Measurements from ENCODE around the gene SGCG.

Gene SGCG

GRCh38 chr13:23344931-23345595 lies 164.3 kb downstream of the SGCG start:
- DNase-seq: no peak

GRCh38 chr13:23347601-23348000 lies 166.8 kb downstream of the SGCG start:
- no peak for DNase-seq

GRCh38 chr13:23348262-23349127 lies 167.7 kb downstream of the SGCG start:
- no peak for DNase-seq

- no peak for DNase-seq
Observed at GRCh38 chr13:23349161-23349897, 168.6 kb downstream of the SGCG start.

DNA sequence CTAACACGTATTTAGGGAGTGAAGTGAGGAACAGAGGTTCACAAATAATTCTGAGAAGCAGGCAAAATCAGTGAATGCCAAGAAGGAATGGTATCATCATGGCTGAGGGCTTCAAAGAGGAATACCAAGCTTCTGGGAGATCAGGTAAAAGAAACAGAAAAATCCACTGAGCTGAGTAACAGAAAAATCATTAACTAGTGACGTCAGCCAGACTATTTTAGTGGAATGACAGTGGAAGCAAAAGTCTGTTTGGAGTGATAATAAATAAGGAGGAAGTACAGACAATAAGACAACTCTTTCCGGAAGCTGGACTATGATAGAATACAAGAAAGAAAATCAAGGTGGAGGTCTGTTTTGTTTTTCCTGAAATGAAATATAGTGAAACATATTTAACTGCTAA lies 169.2 kb downstream of the SGCG start:
- DNase-seq: no peak

DNA sequence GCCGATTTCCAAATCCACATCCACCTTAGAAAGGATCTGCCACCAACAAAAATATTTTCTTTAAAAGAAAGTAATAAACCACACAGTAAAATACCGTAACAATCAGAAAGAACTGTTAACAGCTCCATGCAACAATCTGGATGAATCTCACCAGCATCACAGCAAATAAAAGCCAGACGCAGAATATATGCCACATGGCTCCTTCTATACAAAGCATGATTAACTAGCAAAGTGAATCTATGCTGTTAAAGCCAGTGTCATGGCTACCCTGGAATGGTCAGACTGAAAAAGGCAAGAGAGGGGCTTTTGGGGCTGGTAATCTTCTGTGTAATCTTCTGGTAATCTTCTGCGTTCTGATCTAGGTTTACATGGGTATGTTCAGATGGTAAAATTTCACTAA lies 171.4 kb downstream of the SGCG start:
- no peak for DNase-seq

- DNase-seq: no peak
Observed at GRCh38 chr13:23354520-23354919, 173.7 kb downstream of the SGCG start.

DNA sequence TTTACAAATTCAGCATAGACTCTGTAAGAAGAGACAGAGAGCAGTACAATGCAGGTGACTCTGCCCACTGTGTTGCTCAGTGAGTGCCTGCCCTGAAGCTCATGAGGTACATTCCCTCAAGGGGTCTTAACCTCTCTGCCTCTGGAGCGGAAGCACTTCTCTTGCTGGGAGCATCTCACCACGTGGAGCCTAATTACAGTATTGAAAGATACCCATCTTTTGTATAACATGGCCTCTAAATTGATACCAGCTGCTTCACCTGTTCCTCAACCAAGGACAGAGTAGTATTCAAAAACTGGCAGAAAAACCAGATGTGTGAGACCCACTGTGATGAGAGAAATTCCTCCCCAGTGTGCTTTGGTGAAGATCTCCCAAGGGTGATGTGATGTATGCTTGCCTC lies 175.6 kb downstream of the SGCG start:
- no peak for DNase-seq

GRCh38 chr13:23357349-23357748 lies 176.6 kb downstream of the SGCG start:
- DNase-seq: no peak

DNA sequence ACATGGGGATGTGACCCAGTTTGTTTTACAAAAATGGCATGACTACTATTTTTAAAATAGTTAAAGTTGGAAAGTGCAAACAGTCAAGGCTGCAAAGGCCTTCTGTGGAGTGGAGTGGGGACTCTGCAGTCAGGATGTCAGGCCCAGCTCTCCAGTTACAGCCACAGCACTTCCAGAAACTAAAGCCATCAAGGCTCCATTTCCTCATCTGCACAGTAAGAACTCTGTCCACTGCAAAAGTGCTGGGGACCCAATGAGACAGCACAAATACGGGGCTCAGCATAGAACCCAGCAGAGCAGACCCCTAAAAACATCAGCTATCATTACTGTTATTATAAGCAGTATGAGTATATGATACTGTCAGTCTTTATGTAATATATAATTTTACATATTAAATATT lies 179.1 kb downstream of the SGCG start:
- DNase-seq: no peak

DNA sequence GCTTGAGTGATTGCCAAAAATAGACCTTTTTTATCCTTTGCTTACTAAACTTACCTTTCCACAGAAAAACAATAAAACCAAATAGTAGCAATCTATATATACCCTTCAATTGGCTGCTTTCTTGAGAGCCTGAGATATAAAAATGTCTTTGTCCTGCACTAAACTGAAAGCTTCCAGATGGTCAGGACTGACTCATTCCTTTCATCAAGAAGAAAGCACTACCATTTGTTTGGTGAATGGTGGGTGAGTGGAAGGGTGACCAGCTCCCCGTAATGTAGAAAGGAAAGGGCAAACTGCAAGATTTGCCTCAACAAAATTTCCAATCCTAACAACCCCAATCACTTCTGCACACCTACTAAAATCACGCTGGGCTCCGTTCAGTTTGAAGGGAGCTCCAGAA lies 184.9 kb downstream of the SGCG start:
- no peak for DNase-seq

DNA sequence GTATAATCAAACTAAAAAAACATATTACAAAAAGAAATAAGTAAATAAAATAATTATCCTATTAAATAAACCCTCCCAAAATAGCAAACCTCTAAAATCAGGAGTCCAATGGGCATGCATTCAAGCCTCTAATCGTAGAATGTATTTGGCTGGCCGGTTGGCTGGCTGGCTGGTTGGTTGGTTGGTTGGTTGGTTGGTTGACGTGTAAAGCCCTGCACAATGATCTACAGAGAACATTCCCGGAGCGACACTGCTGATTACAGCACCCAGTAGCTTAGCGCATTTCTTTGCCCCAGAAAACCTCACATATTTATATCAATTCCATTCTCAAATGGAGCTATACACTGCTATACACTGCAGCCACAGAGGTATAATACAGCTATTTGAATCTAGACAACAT lies 187.1 kb downstream of the SGCG start:
- DNase-seq: no peak

GRCh38 chr13:23372264-23372906 lies 191.6 kb downstream of the SGCG start:
- no peak for DNase-seq
